CD4-positive, alpha-beta memory T cell (primary cell): Measurements from ENCODE around the gene AHRR. TPM values are rescaled to one million over a fixed set of nuclear protein-coding genes. Genes with fewer than 3 reads are reported as not detected.
"Not testable (repeated sequence)": the region's sequence is repeated elsewhere in the genome, so short reads cannot be mapped to it uniquely, and the experiment has no call there.

Experiments used
- CTCF ChIA-PET: fragments of 350-600 bp; sonication (Branson Sonifier 250); formaldehyde crosslinking; loops from one replicate; lab custom pipeline; 2021; ENCODE audit warnings: inconsistent platforms; ENCODE audit not compliant: partially characterized antibody; lab: Charles Lee
- POLR2A ChIA-PET: fragments of 350-600 bp; sonication (Branson Sonifier 250); formaldehyde crosslinking; loops from one replicate; lab custom pipeline; 2021; ENCODE audit not compliant: partially characterized antibody; lab: Charles Lee
- DNase-seq, 5 donors: peaks; one replicate each; pipeline versions ENCODE4 v3.0.0 to v3.0.0-alpha.2; 2020 to 2022; ENCODE audit warnings: mixed read lengths in 1 of 5
- H3K27ac ChIP-seq: one replicate; pipeline ENCODE4 v1.7.0; 2013; ENCODE audit warnings: low read depth, low read length
- H3K27me3 ChIP-seq: 2 replicates; pipeline ENCODE4 v1.7.0; 2013; ENCODE audit warnings: mild to moderate bottlenecking, low read length, moderate library complexity; ENCODE audit not compliant: insufficient read depth
- H3K36me3 ChIP-seq: 2 replicates; pipeline ENCODE4 v1.7.0; 2013; ENCODE audit warnings: mild to moderate bottlenecking, low read length, moderate library complexity; ENCODE audit not compliant: insufficient read depth
- H3K4me1 ChIP-seq: 2 replicates; pipeline ENCODE4 v1.7.0; 2013; ENCODE audit warnings: mild to moderate bottlenecking, low read length, moderate library complexity; ENCODE audit not compliant: insufficient read depth
- H3K4me3 ChIP-seq, 2 donors: one replicate each; pipeline ENCODE4 v1.7.0; 2013; ENCODE audit warnings: low read length in 2 of 2, mild to moderate bottlenecking in 1 of 2
- H3K9me3 ChIP-seq, 2 donors: one replicate each; pipeline ENCODE4 v1.7.0; 2013; ENCODE audit warnings: low read length in 2 of 2, control low read depth in 1 of 2; ENCODE audit not compliant: control insufficient read depth in 1 of 2
- H3K27ac Mint-ChIP-seq, 7 donors: one replicate each; pipeline ENCODE4 v1.8.0; 2020 to 2021; ENCODE audit warnings: mixed read lengths in 7 of 7, mild to moderate bottlenecking in 6 of 7, inconsistent platforms in 3 of 7, moderate library complexity in 3 of 7
- H3K27me3 Mint-ChIP-seq, 2 donors: one replicate each; pipeline ENCODE4 v1.8.0; 2020 to 2021; ENCODE audit warnings: mixed read lengths in 2 of 2
- H3K36me3 Mint-ChIP-seq, 2 donors: one replicate each; pipeline ENCODE4 v1.8.0; 2020 to 2021; ENCODE audit warnings: mixed read lengths in 2 of 2, inconsistent platforms in 1 of 2, mild to moderate bottlenecking in 1 of 2
- H3K4me1 Mint-ChIP-seq, 4 donors: one replicate each; pipeline ENCODE4 v1.8.0; 2020 to 2021; ENCODE audit warnings: mixed read lengths in 4 of 4, mild to moderate bottlenecking in 1 of 4
- H3K4me3 Mint-ChIP-seq, 8 donors: one replicate each; pipeline ENCODE4 v1.8.0; 2020 to 2021; ENCODE audit warnings: mixed read lengths in 8 of 8, mild to moderate bottlenecking in 7 of 8, moderate library complexity in 6 of 8, inconsistent platforms in 3 of 8
- H3K9me3 Mint-ChIP-seq, 8 donors: one replicate each; pipeline ENCODE4 v1.8.0; 2020 to 2021; ENCODE audit warnings: mixed read lengths in 8 of 8, mild to moderate bottlenecking in 5 of 8, inconsistent platforms in 3 of 8, moderate library complexity in 1 of 8
- intact Hi-C: fragments of 100-400 bp; cut with micrococcal nuclease; formaldehyde crosslinking; loops from one replicate; pipeline ENCODE4 v1.15.1; 2023
- polyA plus RNA-seq, 2 donors: library from polyadenylated mRNA; unstranded; fragments of 300-500 nt; fragmentation: Illumina TruSeq; gene quantifications; one replicate each; pipeline ENCODE4 v1.2.3, GENCODE V29; 2021
- total RNA-seq, 2 experiments: library from RNA; stranded (reverse); gene quantifications; one replicate each; pipeline ENCODE4 v1.2.3, GENCODE V29; 2021

The AHRR gene
- total and polyA plus RNA-seq, 4 experiments from 2014 or later: 0.23 to 2.7 (median 0.74) TPM

DNA sequence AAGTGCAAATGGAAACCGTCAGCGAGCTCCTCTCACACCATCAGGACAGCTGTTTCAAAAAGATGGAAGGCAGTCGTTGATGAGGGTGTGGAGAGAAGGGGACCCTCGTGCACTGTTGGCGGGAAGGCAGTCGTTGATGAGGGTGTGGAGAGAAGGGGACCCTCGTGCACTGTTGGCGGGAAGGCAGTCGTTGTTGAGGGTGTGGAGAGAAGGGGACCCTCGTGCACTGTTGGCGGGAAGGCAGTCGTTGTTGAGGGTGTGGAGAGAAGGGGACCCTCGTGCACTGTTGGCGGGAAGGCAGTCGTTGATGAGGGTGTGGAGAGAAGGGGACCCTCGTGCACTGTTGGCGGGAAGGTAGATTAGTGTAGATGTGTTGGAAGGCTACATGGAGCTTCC, 80.7 kb downstream of the AHRR start:
- peaks cover 32% of the 10 kb centered on the region in 2 donors for H3K27me3 Mint-ChIP-seq
- CTCF ChIA-PET, H3K36me3 Mint-ChIP-seq, DNase-seq, intact Hi-C loops, H3K36me3 ChIP-seq, H3K4me3 ChIP-seq, H3K9me3 Mint-ChIP-seq, POLR2A ChIA-PET, H3K4me3 Mint-ChIP-seq, H3K9me3 ChIP-seq, H3K4me1 ChIP-seq, H3K27me3 ChIP-seq, H3K4me1 Mint-ChIP-seq, H3K27ac ChIP-seq, H3K27ac Mint-ChIP-seq: not testable (repeated sequence)

DNA sequence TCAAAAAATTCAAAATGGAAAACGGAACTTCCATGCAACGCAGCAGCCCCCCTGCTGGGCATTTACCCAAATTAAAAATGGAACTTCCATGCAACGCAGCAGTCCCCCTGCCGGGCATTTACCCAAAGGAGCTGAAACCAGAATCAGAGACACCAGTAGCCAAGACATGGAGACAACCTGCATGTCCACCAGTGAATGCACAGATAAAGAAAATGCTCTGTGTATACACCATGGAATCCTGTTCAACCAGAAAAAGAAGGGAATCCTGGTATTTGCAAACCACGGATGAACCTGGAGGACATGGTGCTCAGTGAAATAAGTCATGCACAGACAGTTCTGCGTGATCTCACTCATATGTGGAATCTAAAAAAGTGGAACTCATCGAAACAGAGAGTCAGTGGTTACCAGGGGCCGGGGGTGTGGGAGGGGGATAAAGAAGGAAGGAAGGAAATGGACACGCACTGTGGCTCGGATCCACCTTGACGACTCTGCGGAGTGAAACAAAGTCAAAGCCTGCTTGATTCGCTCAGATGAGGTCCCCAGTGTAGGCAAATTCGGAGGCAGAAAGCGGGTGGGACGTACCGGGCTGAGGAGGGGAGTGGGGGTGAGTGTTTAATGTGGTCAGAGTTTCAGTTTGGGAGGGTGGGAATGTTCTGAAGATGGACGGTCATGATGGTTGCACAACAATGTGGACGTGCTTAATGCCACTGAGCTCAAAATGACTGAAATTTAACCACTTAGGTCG, 81.3 kb downstream of the AHRR start:
- no peaks in the 10 kb centered on the region for H3K36me3 Mint-ChIP-seq
- no peak overlapping the region for H3K27ac ChIP-seq
- H3K9me3 Mint-ChIP-seq: peaks cover 0 to 2% (median 0%) of the 10 kb centered on the region in 8 donors
- no peak overlapping the region for H3K27ac Mint-ChIP-seq
- intact Hi-C loops: no loop called here
- H3K9me3 ChIP-seq: no peaks in the 10 kb centered on the region
- H3K27me3 Mint-ChIP-seq: peaks cover 32% of the 10 kb centered on the region in 2 donors
- H3K4me1 ChIP-seq: no peaks in the 10 kb centered on the region
- CTCF ChIA-PET: no interaction called here
- no peak overlapping the region for H3K4me3 ChIP-seq
- POLR2A ChIA-PET: no interaction called here
- peak overlapping the region in 1 of 8 donors; percentile 57 for H3K4me3 Mint-ChIP-seq
- no peaks in the 10 kb centered on the region for H3K4me1 Mint-ChIP-seq
- H3K27me3 ChIP-seq: peaks cover 7% of the 10 kb centered on the region
- no peaks in the 10 kb centered on the region for H3K36me3 ChIP-seq
- no peak for DNase-seq

- Histone ChIP-seq H3K27ac (no peak overlapping the region), H3K27me3 (peaks cover 7% of the 10 kb centered on the region), H3K4me1 (no peaks in the 10 kb centered on the region), H3K4me3 (no peak overlapping the region), H3K36me3 (no peaks in the 10 kb centered on the region), H3K9me3 (no peaks in the 10 kb centered on the region)
- Mint-ChIP-seq H3K27me3 (peaks cover 32% of the 10 kb centered on the region in 2 donors), H3K4me1 (no peaks in the 10 kb centered on the region), H3K36me3 (no peaks in the 10 kb centered on the region), H3K9me3 (peaks cover 0 to 2% (median 0%) of the 10 kb centered on the region in 8 donors), H3K27ac (no peak overlapping the region), H3K4me3 (no peak overlapping the region)
- intact Hi-C loops: no loop called here
- POLR2A ChIA-PET: no interaction called here
- CTCF ChIA-PET: interaction anchor here (0.6 kb wide), 1 partner anchor 28 kb away, joined by 3 read pairs; no protein-coding TSS in a partner anchor
- DNase-seq: no peak
These were observed 82.5 kb downstream of the AHRR start for GRCh38 chr5:403995-404394.

- Mint-ChIP-seq H3K36me3 (no peaks in the 10 kb centered on the region), H3K4me3 (no peak overlapping the region), H3K27ac (no peak overlapping the region), H3K9me3 (peaks cover 0 to 2% (median 0%) of the 10 kb centered on the region in 8 donors), H3K4me1 (no peaks in the 10 kb centered on the region), H3K27me3 (peaks cover 32% of the 10 kb centered on the region in 2 donors)
- POLR2A ChIA-PET: no interaction called here
- CTCF ChIA-PET: no interaction called here
- no peaks in the 10 kb centered on the region for H3K4me1 ChIP-seq
- no peak overlapping the region for H3K4me3 ChIP-seq
- H3K9me3 ChIP-seq: no peaks in the 10 kb centered on the region
- no peak overlapping the region for H3K27ac ChIP-seq
- H3K36me3 ChIP-seq: no peaks in the 10 kb centered on the region
- peaks cover 7% of the 10 kb centered on the region for H3K27me3 ChIP-seq
- DNase-seq: no peak
- intact Hi-C loops: no loop called here
These were observed 83.2 kb downstream of the AHRR start for GRCh38 chr5:404666-405241.

DNA sequence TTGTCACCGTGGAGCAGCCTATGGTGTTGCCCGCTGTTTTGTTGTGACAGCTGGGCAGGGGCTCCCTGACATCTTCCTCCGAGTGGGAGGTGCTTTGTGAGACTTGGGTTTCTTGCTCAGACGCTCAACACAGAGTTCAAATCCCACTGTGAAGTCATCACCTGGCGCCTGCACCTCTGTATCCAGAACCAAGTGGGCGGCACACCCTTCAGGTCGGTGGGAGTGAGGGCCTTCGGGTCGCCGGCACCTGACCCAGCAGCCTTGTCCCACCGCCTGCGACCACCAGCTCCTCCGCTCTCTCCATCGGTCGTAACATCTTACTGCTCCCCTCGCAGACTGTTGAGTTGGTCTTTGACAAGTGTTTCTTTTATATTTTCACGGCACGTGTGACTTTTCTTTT, 83.9 kb downstream of the AHRR start:
- Histone ChIP-seq H3K27ac (no peak overlapping the region), H3K4me1 (no peaks in the 10 kb centered on the region), H3K9me3 (no peaks in the 10 kb centered on the region), H3K4me3 (no peak overlapping the region), H3K36me3 (no peaks in the 10 kb centered on the region), H3K27me3 (peaks cover 7% of the 10 kb centered on the region)
- Mint-ChIP-seq H3K36me3 (no peaks in the 10 kb centered on the region), H3K4me1 (no peaks in the 10 kb centered on the region), H3K27ac (no peak overlapping the region), H3K4me3 (no peak overlapping the region), H3K9me3 (peaks cover 0 to 2% (median 0%) of the 10 kb centered on the region in 8 donors), H3K27me3 (peaks cover 27% of the 10 kb centered on the region in 2 donors)
- DNase-seq: no peak
- ChIA-PET CTCF (no interaction called here), POLR2A (no interaction called here)
- intact Hi-C loops: no loop called here

- H3K27ac Mint-ChIP-seq: no peak overlapping the region
- CTCF ChIA-PET: no interaction called here
- H3K27me3 Mint-ChIP-seq: peaks cover 25 to 26% of the 10 kb centered on the region in 2 donors
These were observed 84.5 kb downstream of the AHRR start for GRCh38 chr5:406041-406440.

GRCh38 chr5:407051-407450, 85.5 kb downstream of the AHRR start:
- Histone ChIP-seq H3K4me3 (no peak overlapping the region), H3K36me3 (no peaks in the 10 kb centered on the region), H3K27ac (no peak overlapping the region), H3K27me3 (peaks cover 7% of the 10 kb centered on the region), H3K4me1 (no peaks in the 10 kb centered on the region), H3K9me3 (no peaks in the 10 kb centered on the region)
- no peak overlapping the region for H3K4me3 Mint-ChIP-seq
- no peaks in the 10 kb centered on the region for H3K4me1 Mint-ChIP-seq
- ChIA-PET CTCF (no interaction called here), POLR2A (no interaction called here)
- intact Hi-C loops: no loop called here
- H3K27ac Mint-ChIP-seq: no peak overlapping the region
- H3K9me3 Mint-ChIP-seq: peaks cover 0 to 1% (median 0%) of the 10 kb centered on the region in 8 donors
- H3K36me3 Mint-ChIP-seq: no peaks in the 10 kb centered on the region
- DNase-seq: no peak
- H3K27me3 Mint-ChIP-seq: peaks cover 18 to 19% of the 10 kb centered on the region in 2 donors

More at GRCh38 chr5:406041-406440, 84.5 kb downstream of the AHRR start:
- DNase-seq: no peak
- intact Hi-C loops: no loop called here
- Histone ChIP-seq H3K27me3 (peaks cover 7% of the 10 kb centered on the region), H3K27ac (no peak overlapping the region), H3K4me1 (no peaks in the 10 kb centered on the region), H3K36me3 (no peaks in the 10 kb centered on the region), H3K4me3 (no peak overlapping the region), H3K9me3 (no peaks in the 10 kb centered on the region)
- no peaks in the 10 kb centered on the region for H3K36me3 Mint-ChIP-seq
- peaks cover 0 to 2% (median 0%) of the 10 kb centered on the region in 8 donors for H3K9me3 Mint-ChIP-seq
- no peaks in the 10 kb centered on the region for H3K4me1 Mint-ChIP-seq
- H3K4me3 Mint-ChIP-seq: no peak overlapping the region
- POLR2A ChIA-PET: no interaction called here
